ENCODE measurements around the gene PTPN6. TPM values are rescaled to one million over a fixed set of nuclear protein-coding genes. Genes with fewer than 3 reads are reported as not detected.
A peak's percentile ranks its signal among the peaks of the same experiment; 100 is the strongest.
"Not testable (repeated sequence)": the region's sequence is repeated elsewhere in the genome, so short reads cannot be mapped to it uniquely, and the experiment has no call there.

PTPN6 gene
- total RNA-seq (174 TPM), polyA plus RNA-seq (100 to 1,000 TPM; 261 to 321 (median 291) TPM)

DNA sequence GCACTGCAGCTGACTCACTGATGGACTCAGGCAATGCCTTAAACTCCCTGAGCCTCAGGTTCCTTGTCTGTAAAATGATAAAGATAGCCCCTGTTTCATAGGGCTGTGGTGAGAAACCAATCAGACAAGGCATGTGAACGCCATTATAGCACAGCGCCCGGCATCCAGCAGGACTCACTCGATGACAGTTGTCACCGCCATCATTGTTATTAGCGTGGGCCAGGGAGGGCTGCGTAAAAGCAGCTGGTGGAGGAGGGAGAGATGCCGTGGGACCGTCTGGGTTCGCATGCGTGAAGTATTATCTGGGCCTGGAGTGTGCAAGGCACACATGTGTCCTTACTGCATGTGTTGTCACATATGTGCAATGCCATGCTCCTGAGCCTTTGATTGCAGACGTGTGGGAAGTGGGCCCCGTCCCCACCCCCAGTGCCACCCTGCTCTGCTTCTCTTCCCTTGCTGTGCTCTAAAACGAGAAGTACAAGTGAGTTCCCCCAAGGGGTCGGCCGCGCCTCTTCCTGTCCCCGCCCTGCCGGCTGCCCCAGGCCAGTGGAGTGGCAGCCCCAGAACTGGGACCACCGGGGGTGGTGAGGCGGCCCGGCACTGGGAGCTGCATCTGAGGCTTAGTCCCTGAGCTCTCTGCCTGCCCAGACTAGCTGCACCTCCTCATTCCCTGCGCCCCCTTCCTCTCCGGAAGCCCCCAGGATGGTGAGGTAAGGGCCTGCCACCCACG is at the start of gene PTPN6:
Gene PTPN6 (plus strand): TSS at position 546 of the 730 bp plus-strand sequence. CDS start 157 bp downstream, at position 703.
- H3K27me3 Mint-ChIP-seq: peaks cover 4% of the 10 kb centered on the region
- peaks cover 8 to 82% (median 52%) of the 10 kb centered on the region in 4 donors for H3K4me1 Mint-ChIP-seq
- ATAC-seq (ENCODE audit: low read depth in 2 of 2) (peak; percentile 48 to 57), DNase-seq (peak in 2 of 3 donors; percentile 62 to 85)
- Histone ChIP-seq H3K9me3 (ENCODE audit: control insufficient read depth in 2 of 2, low read length in 2 of 2) (no peaks in the 10 kb centered on the region), H3K36me3 (ENCODE audit: control insufficient read depth, insufficient read depth, low read length) (peaks cover 9% of the 10 kb centered on the region), H3K27me3 (ENCODE audit: control insufficient read depth, insufficient read depth, low read length) (no peaks in the 10 kb centered on the region), H3K4me3 (ENCODE audit: low read depth, low read length) (peak within 1 kb of the TSS; percentile 88), H3K4me1 (ENCODE audit: control insufficient read depth, insufficient read depth, low read length, poor library complexity, severe bottlenecking) (peaks cover 95% of the 10 kb centered on the region), H3K27ac (ENCODE audit: insufficient read depth, low read length, poor library complexity, severe bottlenecking) (peak within 1 kb of the TSS; percentile 98)
- peak within 1 kb of the TSS; percentile 88 to 99 (median 98) for H3K4me3 Mint-ChIP-seq
- H3K36me3 Mint-ChIP-seq: peaks cover 20% of the 10 kb centered on the region
- H3K9me3 Mint-ChIP-seq: no peaks in the 10 kb centered on the region
- peak within 1 kb of the TSS; percentile 96 to 99 (median 97) for H3K27ac Mint-ChIP-seq

DNA sequence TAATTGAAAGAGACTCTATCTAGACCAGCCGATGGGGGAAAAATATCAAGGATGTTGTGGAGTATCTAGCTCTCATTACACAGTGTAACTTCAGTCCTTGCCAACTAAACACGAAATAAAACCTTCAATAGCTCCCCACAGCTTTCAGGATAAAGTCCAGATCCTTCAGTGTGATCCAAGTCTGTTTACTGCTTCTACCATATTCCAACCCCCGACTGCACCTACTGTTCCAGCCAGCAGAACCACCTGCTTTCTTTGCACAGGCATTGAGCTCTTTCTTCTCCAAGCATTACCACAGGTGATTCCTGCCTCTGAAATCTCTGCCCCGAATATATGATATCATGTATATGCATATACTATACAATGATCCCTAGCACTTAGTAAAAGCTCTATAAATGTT is 48.7 kb upstream of the PTPN6 start:
- no peaks in the 10 kb centered on the region for H3K27me3 ChIP-seq (ENCODE audit: control insufficient read depth, insufficient read depth, low read length)
- no peak overlapping the region for H3K27ac ChIP-seq (ENCODE audit: insufficient read depth, low read length, poor library complexity, severe bottlenecking)
- Mint-ChIP-seq H3K27me3 (no peaks in the 10 kb centered on the region), H3K4me1 (peaks cover 0 to 7% (median 3%) of the 10 kb centered on the region in 4 donors), H3K27ac (no peak overlapping the region), H3K9me3 (no peaks in the 10 kb centered on the region), H3K36me3 (no peaks in the 10 kb centered on the region), H3K4me3 (peak overlapping the region in 1 of 4 donors; percentile 42)
- H3K36me3 ChIP-seq (ENCODE audit: control insufficient read depth, insufficient read depth, low read length): no peaks in the 10 kb centered on the region
- no peak overlapping the region for H3K4me3 ChIP-seq (ENCODE audit: low read depth, low read length)
- DNase-seq (no peak), ATAC-seq (ENCODE audit: low read depth in 2 of 2) (no peak)
- H3K9me3 ChIP-seq (ENCODE audit: control insufficient read depth in 2 of 2, low read length in 2 of 2): no peaks in the 10 kb centered on the region
- peaks cover 10% of the 10 kb centered on the region for H3K4me1 ChIP-seq (ENCODE audit: control insufficient read depth, insufficient read depth, low read length, poor library complexity, severe bottlenecking)

DNA sequence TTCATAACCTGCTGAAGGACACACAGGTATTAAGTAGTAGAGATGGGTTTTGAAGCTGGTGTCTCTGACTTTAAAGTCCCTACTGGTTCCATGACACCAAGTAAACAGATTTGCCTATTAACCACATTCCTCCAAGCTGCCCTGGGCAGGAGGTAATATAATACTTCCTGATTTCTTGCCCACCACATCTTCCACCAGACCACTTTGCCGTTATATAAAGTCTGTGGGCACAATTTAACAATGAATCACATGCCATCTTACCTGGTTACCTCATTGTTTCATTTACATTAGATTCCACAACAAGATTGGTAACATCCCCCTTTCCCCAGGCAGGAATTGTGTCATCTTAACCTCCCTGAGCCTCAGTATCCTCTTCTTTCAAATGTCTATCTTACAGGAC is 47.4 kb upstream of the PTPN6 start:
- Histone ChIP-seq H3K4me3 (ENCODE audit: low read depth, low read length) (no peak overlapping the region), H3K27ac (ENCODE audit: insufficient read depth, low read length, poor library complexity, severe bottlenecking) (no peak overlapping the region)
- H3K36me3 Mint-ChIP-seq: no peaks in the 10 kb centered on the region

DNA sequence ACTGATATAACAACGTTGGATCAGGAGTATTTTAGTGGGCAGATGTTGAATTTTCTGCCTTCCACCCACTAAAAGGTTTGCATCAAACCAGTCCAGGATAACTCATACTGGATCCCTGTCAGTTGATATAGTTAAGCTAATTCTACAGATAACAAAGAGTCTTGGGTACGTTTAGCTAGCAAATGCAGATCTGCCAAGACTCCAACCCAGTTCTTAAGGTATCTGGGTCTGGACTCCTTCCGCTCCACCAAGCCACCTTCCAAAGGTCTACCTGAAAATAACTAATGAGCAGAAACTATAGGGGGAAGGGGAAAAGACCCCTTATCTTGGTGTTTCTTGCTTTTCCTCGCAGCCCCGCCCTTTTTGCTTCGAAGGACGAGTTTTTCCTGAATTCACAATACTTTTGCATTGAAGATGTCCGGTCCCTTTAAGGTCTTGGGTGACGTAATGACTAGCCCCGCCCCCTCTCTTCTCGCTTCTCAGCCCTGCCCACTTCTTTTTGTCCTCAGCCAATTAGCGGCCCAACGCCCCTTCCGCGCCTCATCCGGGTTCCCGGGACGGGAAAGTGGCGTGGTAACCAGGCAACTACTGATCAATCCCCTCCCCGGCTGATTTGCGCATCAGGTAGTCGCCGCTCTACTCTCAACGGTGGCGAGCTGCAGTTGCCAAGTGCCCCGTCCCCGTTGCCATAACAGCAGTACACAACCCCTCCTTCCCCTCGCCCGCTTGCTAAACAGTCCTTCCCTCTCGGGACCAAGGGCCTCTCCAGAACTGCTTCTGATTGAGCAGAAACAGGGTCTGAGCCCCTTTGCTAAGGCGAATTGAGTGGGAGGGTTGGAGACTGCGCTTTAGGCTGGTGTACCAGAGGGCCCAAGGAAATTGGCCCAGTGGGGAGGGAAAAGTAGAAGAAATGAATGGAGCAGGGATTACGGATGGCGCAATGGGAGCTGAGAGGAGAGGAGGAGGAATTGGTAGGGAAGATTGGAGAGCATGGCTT is 46.6 kb upstream of the PTPN6 start, which contains the start of gene LRRC23:
Gene LRRC23 (plus strand): TSS at position 543 of the 997 bp plus-strand sequence. CDS start 812 bp downstream, outside the sequence.
- peaks cover 0 to 5% (median 2%) of the 10 kb centered on the region in 4 donors for H3K4me1 Mint-ChIP-seq
- peak; percentile 97 to 99 (median 98) for DNase-seq
- no peaks in the 10 kb centered on the region for H3K36me3 Mint-ChIP-seq
- H3K4me3 Mint-ChIP-seq: peak within 1 kb of the TSS in 1 of 4 donors; percentile 17
- no peaks in the 10 kb centered on the region for H3K9me3 ChIP-seq (ENCODE audit: control insufficient read depth in 2 of 2, low read length in 2 of 2)
- no peaks in the 10 kb centered on the region for H3K27me3 Mint-ChIP-seq
- no peaks in the 10 kb centered on the region for H3K9me3 Mint-ChIP-seq
- ATAC-seq (ENCODE audit: low read depth in 2 of 2): peak; percentile 98
- no peaks in the 10 kb centered on the region for H3K36me3 ChIP-seq (ENCODE audit: control insufficient read depth, insufficient read depth, low read length)
- no peak within 1 kb of the TSS for H3K27ac Mint-ChIP-seq
- H3K27ac ChIP-seq (ENCODE audit: insufficient read depth, low read length, poor library complexity, severe bottlenecking): peak within 1 kb of the TSS; percentile 92
- peaks cover 10% of the 10 kb centered on the region for H3K4me1 ChIP-seq (ENCODE audit: control insufficient read depth, insufficient read depth, low read length, poor library complexity, severe bottlenecking)
- peak within 1 kb of the TSS; percentile 81 for H3K4me3 ChIP-seq (ENCODE audit: low read depth, low read length)
- no peaks in the 10 kb centered on the region for H3K27me3 ChIP-seq (ENCODE audit: control insufficient read depth, insufficient read depth, low read length)

More for the DNA sequence above, 47.4 kb upstream of the PTPN6 start:
- H3K27me3 Mint-ChIP-seq: no peaks in the 10 kb centered on the region
- peak overlapping the region in 1 of 4 donors; percentile 17 for H3K4me3 Mint-ChIP-seq
- Histone ChIP-seq H3K36me3 (ENCODE audit: control insufficient read depth, insufficient read depth, low read length) (no peaks in the 10 kb centered on the region), H3K27me3 (ENCODE audit: control insufficient read depth, insufficient read depth, low read length) (no peaks in the 10 kb centered on the region), H3K9me3 (ENCODE audit: control insufficient read depth in 2 of 2, low read length in 2 of 2) (no peaks in the 10 kb centered on the region), H3K4me1 (ENCODE audit: control insufficient read depth, insufficient read depth, low read length, poor library complexity, severe bottlenecking) (peaks cover 10% of the 10 kb centered on the region)
- peaks cover 0 to 7% (median 3%) of the 10 kb centered on the region in 4 donors for H3K4me1 Mint-ChIP-seq
- H3K9me3 Mint-ChIP-seq: no peaks in the 10 kb centered on the region
- no peak overlapping the region for H3K27ac Mint-ChIP-seq
- DNase-seq (no peak), ATAC-seq (ENCODE audit: low read depth in 2 of 2) (no peak)

DNA sequence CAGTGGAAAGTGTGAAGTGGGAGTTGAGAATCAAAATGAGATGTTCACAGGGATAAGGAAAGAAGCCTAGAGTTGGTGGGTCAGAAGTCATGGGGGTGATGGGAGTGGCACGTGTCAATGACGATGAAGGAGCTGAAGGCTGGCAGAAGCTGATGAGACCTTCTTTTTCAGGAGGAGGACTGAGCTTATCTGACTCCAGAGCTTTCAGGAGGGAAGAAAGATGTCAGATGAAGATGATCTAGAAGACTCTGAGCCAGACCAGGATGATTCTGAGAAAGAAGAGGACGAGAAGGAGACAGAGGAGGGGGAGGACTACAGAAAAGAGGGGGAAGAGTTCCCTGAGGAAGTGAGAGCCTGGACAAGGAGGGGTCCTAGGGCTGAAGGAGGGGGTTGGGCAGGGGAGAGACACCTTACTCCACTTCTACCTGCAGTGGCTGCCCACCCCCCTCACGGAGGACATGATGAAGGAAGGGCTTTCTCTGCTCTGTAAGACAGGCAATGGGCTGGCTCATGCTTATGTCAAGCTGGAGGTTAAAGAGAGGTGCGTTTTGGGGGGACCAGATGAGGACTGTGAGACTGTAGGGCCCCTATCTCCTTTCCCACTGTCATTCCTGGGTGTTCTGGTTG is 45.6 kb upstream of the PTPN6 start:
- Mint-ChIP-seq H3K4me1 (peaks cover 0 to 2% (median under 1%) of the 10 kb centered on the region in 4 donors), H3K9me3 (no peaks in the 10 kb centered on the region), H3K27me3 (no peaks in the 10 kb centered on the region), H3K36me3 (no peaks in the 10 kb centered on the region), H3K4me3 (no peak overlapping the region), H3K27ac (no peak overlapping the region)
- Histone ChIP-seq H3K4me3 (ENCODE audit: low read depth, low read length) (peak overlapping the region; percentile 81), H3K36me3 (ENCODE audit: control insufficient read depth, insufficient read depth, low read length) (no peaks in the 10 kb centered on the region), H3K9me3 (ENCODE audit: control insufficient read depth in 2 of 2, low read length in 2 of 2) (no peaks in the 10 kb centered on the region), H3K27ac (ENCODE audit: insufficient read depth, low read length, poor library complexity, severe bottlenecking) (peak overlapping the region; percentile 92), H3K4me1 (ENCODE audit: control insufficient read depth, insufficient read depth, low read length, poor library complexity, severe bottlenecking) (peaks cover 10% of the 10 kb centered on the region), H3K27me3 (ENCODE audit: control insufficient read depth, insufficient read depth, low read length) (no peaks in the 10 kb centered on the region)
- ATAC-seq (ENCODE audit: low read depth in 2 of 2) (no peak), DNase-seq (no peak)

DNA sequence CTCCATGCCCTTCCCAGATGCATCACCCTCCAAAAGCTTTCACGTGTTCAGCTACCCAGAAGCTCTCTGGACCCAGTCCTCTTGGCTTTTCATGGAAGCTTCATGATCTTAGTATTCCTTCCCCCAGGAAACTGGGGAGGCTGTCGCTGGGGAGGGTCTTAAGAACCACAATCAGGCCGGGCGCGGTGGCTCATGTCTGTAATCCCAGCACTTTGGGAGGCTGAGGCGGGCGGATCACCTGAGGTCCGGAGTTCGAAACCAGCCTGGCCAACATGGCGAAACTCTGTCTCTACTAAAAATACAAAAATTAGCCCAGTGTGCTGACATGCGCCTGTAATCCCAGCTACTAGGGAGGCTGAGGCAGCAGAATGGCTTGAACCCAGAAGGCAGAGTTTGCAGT is 43.0 kb upstream of the PTPN6 start:
- not testable (repeated sequence) for H3K27ac Mint-ChIP-seq, H3K36me3 Mint-ChIP-seq

DNA sequence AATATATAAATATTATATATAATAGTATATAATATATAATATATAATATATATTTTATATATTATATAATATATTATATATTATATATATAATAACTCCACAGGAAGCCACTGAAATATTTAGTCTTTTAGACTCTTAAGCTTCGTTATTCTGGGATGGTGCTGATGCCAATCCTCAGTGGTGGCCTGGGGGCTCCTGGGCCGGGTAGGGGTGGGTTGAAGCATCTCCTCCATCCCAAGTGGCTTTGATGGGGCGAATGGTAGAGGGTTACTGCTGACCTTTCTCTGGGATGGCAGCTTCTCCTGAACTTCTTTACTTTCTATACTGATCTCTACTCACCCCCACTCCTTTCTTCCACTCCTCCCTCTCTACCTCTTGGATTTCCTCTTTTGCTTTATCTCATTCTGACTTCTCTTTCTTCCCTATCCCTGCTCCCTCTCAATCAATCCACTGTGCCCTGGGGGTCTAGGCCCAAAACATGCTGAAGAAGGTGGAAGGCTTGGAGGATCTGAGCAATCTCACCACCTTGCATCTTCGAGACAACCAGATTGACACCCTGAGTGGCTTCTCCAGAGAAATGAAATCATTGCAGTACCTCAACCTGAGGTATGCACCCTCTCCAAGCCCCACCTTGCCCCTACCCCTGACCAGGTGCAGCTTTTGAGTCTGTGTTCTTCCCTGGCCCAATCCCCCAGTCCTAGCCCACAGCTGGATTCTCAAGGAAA is 41.6 kb upstream of the PTPN6 start:
- no peak overlapping the region for H3K27ac Mint-ChIP-seq
- H3K4me3 Mint-ChIP-seq: peak overlapping the region in 2 of 4 donors; percentile 62 to 63
- ATAC-seq (ENCODE audit: low read depth in 2 of 2) (no peak), DNase-seq (no peak)
- H3K4me1 Mint-ChIP-seq: peaks cover 0 to 15% (median 11%) of the 10 kb centered on the region in 4 donors
- Histone ChIP-seq H3K4me3 (ENCODE audit: low read depth, low read length) (no peak overlapping the region), H3K36me3 (ENCODE audit: control insufficient read depth, insufficient read depth, low read length) (no peaks in the 10 kb centered on the region), H3K4me1 (ENCODE audit: control insufficient read depth, insufficient read depth, low read length, poor library complexity, severe bottlenecking) (peaks cover 20% of the 10 kb centered on the region), H3K27ac (ENCODE audit: insufficient read depth, low read length, poor library complexity, severe bottlenecking) (no peak overlapping the region), H3K27me3 (ENCODE audit: control insufficient read depth, insufficient read depth, low read length) (no peaks in the 10 kb centered on the region), H3K9me3 (ENCODE audit: control insufficient read depth in 2 of 2, low read length in 2 of 2) (no peaks in the 10 kb centered on the region)
- no peaks in the 10 kb centered on the region for H3K27me3 Mint-ChIP-seq
- no peaks in the 10 kb centered on the region for H3K9me3 Mint-ChIP-seq
- no peaks in the 10 kb centered on the region for H3K36me3 Mint-ChIP-seq

More for the DNA sequence above, 43.0 kb upstream of the PTPN6 start:
- H3K4me3 ChIP-seq (ENCODE audit: low read depth, low read length); H3K27me3 ChIP-seq (ENCODE audit: control insufficient read depth, insufficient read depth, low read length); DNase-seq; H3K36me3 ChIP-seq (ENCODE audit: control insufficient read depth, insufficient read depth, low read length); ATAC-seq (ENCODE audit: low read depth in 2 of 2); H3K4me3 Mint-ChIP-seq; H3K4me1 Mint-ChIP-seq; H3K27me3 Mint-ChIP-seq; H3K9me3 ChIP-seq (ENCODE audit: control insufficient read depth in 2 of 2, low read length in 2 of 2); H3K9me3 Mint-ChIP-seq; H3K27ac ChIP-seq (ENCODE audit: insufficient read depth, low read length, poor library complexity, severe bottlenecking): not testable (repeated sequence)
- peaks cover 10% of the 10 kb centered on the region for H3K4me1 ChIP-seq (ENCODE audit: control insufficient read depth, insufficient read depth, low read length, poor library complexity, severe bottlenecking)

Measured in CD4-positive, CD25-positive, alpha-beta regulatory T cell (primary cell).